ENCODE results near the gene PRDM5.

The PRDM5 gene

DNA sequence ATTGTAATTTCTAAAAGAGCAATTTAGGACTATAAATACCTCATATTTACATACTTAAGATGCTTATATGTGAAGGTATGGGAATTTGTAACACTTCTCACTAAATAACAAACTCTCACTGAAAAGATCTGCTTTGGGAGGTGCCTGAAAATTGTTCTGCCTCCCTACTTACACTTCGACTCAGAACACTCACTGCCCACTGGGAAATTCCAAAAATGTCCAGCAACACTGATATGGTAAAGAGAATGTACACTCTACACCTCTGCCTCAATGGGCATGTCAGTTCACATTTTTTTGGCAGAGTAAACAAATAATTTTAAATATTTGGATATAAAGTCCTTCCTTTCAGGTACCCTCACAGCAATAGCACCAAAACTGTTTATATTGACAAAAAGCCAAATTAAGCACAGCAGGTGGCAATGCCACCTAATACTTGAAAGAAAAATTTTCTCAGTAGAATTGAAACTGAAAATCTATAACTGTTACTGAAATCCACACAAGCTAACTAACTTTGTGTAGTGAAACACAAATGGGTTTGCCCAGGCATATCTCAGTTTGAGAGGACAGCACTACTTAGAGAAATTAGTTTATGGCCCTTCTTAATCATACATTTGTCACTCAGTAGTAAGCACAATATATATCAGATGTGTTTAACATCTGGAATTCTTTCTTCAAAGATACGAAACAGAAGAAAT lies 67.1 kb downstream of the PRDM5 start:
- H3K4me3 Mint-ChIP-seq: no peak overlapping the region
- H3K9me3 Mint-ChIP-seq: no peaks in the 10 kb centered on the region
- no peak overlapping the region for H3K27ac Mint-ChIP-seq
- H3K4me1 Mint-ChIP-seq (ENCODE audit: low read depth): peaks cover 20% of the 10 kb centered on the region
- H3K36me3 Mint-ChIP-seq (ENCODE audit: low read depth): no peaks in the 10 kb centered on the region
- peaks cover 11% of the 10 kb centered on the region for H3K27me3 Mint-ChIP-seq
- no peak for DNase-seq

DNA sequence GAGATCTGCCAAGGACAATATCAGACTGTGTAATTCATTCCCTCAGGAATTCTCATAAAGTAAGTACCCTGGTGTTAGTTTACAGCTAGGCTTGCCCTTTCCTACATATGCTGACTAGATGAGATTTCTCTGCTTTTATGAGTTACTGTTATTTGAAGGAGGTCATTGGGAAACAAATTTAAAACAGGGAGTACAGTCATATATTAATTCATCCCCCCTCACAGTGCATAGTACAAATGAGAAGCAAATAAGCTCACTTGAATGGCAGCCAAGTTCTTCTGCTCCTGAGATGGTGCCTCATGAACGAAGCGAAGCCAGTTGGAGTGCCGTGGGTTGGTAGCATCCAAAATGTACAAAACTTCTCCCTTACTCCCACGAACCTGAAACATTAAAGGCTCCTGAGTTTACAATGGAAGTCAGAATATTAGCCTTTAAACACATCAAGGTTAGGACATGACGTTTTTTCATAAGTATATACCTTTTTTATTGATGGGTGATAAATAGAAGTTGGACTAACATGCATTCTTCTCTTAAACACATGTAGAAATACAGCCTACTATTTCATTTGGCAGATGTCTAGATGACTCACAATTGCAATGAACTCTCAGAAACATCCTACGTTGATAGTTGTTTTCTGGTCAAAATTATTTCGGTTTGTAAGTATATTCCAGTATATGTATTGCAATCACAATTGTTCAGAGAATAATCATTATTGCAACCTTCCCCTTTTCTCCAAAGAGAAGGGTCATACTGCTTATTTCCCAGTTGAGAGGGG lies 69.2 kb downstream of the PRDM5 start:
- H3K4me1 Mint-ChIP-seq (ENCODE audit: low read depth): peaks cover 17% of the 10 kb centered on the region
- no peaks in the 10 kb centered on the region for H3K9me3 Mint-ChIP-seq
- no peak overlapping the region for H3K4me3 Mint-ChIP-seq
- no peak for DNase-seq
- no peaks in the 10 kb centered on the region for H3K36me3 Mint-ChIP-seq (ENCODE audit: low read depth)
- H3K27ac Mint-ChIP-seq: no peak overlapping the region
- H3K27me3 Mint-ChIP-seq: peaks cover 8% of the 10 kb centered on the region

DNA sequence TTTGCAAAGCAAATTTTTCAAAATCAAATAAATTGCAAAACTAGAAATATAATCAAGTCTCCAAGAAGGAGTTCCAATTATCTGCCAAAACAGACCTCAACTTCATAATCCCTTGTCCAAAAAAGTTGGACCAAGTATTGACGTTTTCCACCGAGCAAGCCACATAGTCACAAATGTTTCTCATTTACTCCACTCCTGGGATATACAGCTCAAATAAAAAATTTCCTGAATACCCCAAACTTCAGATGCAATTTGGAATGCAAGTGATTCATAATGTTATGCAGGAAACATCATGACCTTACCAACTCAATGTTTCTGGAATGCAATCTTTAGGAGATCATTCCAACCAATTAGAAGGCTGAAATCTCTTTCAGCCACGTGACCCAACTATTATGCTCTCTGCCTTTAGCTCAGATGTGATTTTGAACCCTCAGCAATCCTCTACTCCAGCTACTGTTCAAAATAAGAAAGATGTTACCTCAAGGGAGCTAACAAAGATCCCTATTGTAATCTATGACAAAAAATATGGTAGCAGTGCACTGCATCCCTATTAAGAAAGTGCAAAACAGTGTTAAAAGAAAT lies 72.4 kb downstream of the PRDM5 start:
- Mint-ChIP-seq H3K27ac (no peak overlapping the region), H3K9me3 (no peaks in the 10 kb centered on the region), H3K36me3 (ENCODE audit: low read depth) (no peaks in the 10 kb centered on the region), H3K4me3 (no peak overlapping the region), H3K4me1 (ENCODE audit: low read depth) (peaks cover 24% of the 10 kb centered on the region), H3K27me3 (peaks cover 2% of the 10 kb centered on the region)
- DNase-seq: no peak

DNA sequence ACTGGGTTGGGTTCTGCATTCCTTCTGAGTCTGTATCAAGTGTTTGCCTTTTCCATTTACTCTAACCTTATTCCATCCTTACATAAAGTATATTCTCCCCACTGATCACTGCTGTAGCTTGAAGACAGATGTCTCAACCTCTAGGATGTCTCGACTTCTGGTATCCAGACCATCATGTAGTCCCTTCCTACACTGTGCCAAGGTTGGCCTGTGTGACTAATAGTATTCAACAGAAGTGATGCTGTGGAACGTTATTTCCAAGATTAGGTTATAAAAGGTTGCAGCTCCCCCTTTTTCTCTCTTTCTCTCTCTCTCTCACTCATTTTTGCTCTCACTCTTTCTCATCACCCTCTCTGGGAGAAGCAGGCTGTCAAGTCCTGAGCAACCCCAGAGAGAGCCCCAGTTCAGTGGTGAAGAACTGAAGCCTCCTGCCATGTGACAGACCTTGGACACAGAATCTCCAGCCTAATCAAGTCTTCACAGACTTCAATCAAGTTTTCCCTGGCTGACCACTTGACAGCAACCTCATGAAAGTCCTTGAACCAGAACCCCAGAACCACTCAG lies 75.4 kb downstream of the PRDM5 start:
- Mint-ChIP-seq H3K9me3 (no peaks in the 10 kb centered on the region), H3K27me3 (no peaks in the 10 kb centered on the region), H3K4me1 (ENCODE audit: low read depth) (peaks cover 38% of the 10 kb centered on the region), H3K27ac (no peak overlapping the region), H3K4me3 (no peak overlapping the region), H3K36me3 (ENCODE audit: low read depth) (no peaks in the 10 kb centered on the region)
- no peak for DNase-seq

DNA sequence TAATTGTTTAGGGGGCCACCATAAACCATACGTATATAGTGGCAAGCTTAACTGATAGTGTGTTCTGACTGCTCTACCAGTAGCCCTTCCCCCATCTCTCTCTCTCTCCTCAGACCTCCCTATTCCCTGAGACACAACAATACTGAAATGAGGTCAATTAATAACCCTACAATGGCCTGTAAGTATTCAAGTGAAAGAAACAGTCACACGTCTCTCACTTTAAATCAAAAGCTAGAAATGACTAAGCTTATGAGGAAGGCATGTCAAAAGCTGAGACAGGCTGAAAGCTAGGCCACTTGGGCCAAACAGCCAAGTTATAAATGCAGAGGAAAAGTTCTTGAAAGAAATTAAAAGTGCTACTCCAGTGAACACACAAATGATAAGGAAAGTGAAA lies 78.0 kb downstream of the PRDM5 start:
- Mint-ChIP-seq H3K4me1 (ENCODE audit: low read depth) (peaks cover 43% of the 10 kb centered on the region), H3K27ac (peak overlapping the region; percentile 63), H3K4me3 (no peak overlapping the region), H3K9me3 (no peaks in the 10 kb centered on the region), H3K27me3 (no peaks in the 10 kb centered on the region), H3K36me3 (ENCODE audit: low read depth) (no peaks in the 10 kb centered on the region)
- DNase-seq: no peak

DNA sequence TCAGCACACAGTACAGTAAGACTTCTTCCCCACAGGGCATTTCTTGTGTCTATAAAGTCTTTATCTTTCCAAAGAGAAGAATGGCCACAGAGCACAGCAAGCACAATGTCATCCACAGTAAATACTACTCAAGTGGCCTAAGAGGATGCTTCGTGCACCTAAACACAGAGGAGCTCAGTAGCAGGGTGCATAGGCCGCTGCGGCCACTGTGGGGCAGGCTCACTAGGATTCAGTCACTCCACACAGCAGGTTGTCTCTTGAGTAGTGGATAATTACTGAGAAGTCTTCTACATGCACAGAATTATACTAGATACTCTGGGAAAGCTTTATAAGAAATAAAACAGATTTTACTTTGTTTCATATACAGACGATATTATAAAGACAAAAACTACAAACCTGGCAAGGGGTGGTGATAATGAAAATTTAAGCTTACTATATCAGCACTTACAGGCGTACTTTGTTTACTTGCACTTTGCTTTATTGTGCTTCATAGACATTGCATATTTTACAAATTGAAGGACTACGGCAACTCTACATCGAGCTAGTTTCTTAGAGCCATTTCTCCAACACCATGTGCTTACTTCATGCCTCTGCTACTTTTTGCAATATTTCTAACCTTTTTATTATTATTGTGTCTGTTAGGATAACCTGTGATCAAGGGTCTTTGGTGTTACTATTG lies 78.5 kb downstream of the PRDM5 start:
- Mint-ChIP-seq H3K27me3 (no peaks in the 10 kb centered on the region), H3K9me3 (no peaks in the 10 kb centered on the region), H3K4me3 (no peak overlapping the region), H3K27ac (peak overlapping the region; percentile 63), H3K4me1 (ENCODE audit: low read depth) (peaks cover 43% of the 10 kb centered on the region), H3K36me3 (ENCODE audit: low read depth) (no peaks in the 10 kb centered on the region)
- DNase-seq: no peak

DNA sequence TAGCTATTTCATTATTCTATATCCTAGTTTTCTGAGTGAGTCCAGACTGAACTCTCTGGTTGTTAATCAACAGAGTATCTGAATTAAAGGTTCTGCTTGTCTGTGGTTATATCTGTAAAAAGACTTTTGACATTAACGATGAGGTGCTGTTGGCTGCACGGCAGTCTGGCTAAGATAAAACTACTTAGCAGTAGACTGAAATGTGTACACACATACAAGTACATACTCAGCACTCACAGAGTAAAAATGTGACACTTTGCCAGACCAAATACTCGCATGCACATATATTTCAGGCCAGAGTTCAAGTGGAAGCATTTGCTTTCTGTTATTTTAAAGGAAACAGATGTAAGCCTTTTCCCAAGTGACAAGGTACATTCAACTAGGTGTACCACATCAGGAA lies 80.5 kb downstream of the PRDM5 start:
- Mint-ChIP-seq H3K4me3 (no peak overlapping the region), H3K27me3 (peaks cover 2% of the 10 kb centered on the region), H3K4me1 (ENCODE audit: low read depth) (peaks cover 38% of the 10 kb centered on the region), H3K9me3 (no peaks in the 10 kb centered on the region), H3K36me3 (ENCODE audit: low read depth) (no peaks in the 10 kb centered on the region), H3K27ac (no peak overlapping the region)
- no peak for DNase-seq

DNA sequence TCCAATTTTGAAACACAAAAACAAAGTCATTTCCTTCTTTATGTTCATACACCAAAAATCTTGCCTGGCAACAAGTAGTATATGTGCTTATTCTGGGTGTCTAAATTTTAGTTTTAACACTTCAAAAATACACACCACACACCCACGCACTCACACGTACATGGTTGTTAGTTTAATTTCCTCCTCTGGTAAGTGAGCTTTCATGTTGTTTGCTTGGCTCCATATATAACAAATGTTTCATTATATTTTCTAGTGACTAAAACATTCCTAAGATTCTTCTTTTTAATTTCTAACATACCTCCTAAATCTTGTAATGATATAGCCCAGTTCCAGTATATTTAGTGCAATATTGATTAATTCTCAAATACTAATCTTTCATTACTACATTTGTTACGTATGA lies 80.9 kb downstream of the PRDM5 start:
- no peak for DNase-seq
- Mint-ChIP-seq H3K36me3 (ENCODE audit: low read depth) (no peaks in the 10 kb centered on the region), H3K27ac (no peak overlapping the region), H3K9me3 (no peaks in the 10 kb centered on the region), H3K4me1 (ENCODE audit: low read depth) (peaks cover 35% of the 10 kb centered on the region), H3K27me3 (peaks cover 2% of the 10 kb centered on the region), H3K4me3 (no peak overlapping the region)

DNA sequence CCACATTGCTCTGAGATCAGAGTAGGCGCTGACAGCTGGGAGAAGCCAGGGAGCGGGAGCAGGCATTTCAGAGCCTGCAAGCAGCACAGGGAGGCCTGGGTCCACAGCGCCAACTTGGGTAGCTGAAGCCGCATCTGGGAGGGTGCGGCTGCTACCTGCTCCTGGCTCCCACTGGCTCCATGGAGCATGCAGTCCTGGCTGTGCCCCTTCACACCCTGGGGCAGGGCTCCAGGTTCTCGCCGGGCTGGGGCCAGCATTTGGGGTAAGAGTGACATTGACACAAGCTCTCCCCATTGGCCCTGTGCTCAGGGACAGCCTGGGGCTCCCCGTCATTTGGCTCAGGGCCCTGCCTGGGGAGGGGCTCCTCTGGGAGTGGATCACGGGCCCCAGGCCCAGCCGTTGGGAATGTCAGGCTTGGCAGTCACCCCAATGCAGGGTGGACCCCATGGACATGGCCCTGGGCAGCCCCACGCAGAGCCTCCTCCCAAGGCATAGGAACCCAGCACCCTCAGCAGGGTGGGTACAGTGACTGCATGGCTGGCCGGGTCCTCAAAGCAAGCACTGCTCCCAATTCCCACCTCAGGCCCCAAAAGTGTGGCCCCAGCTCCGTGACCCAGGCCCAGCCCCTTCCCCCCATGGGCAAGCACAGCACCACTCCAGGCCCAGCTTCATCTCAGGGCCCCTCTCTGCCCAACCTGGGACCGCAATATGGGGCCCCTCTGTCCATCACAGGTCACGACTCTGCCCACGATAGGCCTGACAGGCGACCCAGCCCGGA lies 82.4 kb downstream of the PRDM5 start:
- peaks cover 2% of the 10 kb centered on the region for H3K27me3 Mint-ChIP-seq
- H3K4me1 Mint-ChIP-seq (ENCODE audit: low read depth): peaks cover 27% of the 10 kb centered on the region
- H3K4me3 Mint-ChIP-seq: no peak overlapping the region
- no peaks in the 10 kb centered on the region for H3K36me3 Mint-ChIP-seq (ENCODE audit: low read depth)
- no peaks in the 10 kb centered on the region for H3K9me3 Mint-ChIP-seq
- H3K27ac Mint-ChIP-seq: no peak overlapping the region
- no peak for DNase-seq

DNA sequence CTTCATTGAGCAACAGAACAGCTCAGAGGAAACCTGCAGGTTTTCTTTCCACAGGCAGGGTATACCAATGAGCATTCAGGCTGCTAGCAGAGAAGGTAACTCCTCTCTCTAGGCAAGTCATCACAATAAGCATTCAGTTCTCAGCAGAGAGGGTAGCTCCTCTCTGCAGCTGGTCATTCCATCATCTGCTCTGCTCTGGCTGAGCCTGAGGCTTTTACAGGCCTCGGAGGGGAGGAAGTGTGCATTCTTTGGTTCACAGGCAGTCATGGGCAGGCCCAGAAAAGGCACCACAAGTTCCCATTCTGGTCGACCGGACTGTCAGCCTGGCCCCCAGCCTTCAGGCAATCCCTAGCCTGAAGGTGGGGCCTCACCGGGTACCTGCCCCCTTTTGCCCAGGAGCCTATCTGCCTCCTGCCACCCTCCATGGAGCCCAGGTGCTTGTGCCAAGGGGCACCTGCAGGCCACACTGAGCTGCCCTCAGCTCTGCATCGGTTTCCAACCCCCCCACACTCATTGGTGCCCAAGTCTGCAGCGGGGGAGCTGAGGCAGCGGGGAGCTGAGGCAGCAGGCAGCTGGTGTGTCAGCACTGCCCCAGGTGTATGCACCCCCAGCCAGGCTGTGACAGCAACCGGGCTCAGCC lies 83.1 kb downstream of the PRDM5 start:
- peaks cover 2% of the 10 kb centered on the region for H3K27me3 Mint-ChIP-seq
- H3K9me3 Mint-ChIP-seq: peaks cover 6% of the 10 kb centered on the region
- H3K4me1 Mint-ChIP-seq (ENCODE audit: low read depth): peaks cover 20% of the 10 kb centered on the region
- no peak overlapping the region for H3K4me3 Mint-ChIP-seq
- DNase-seq: no peak
- no peak overlapping the region for H3K27ac Mint-ChIP-seq
- no peaks in the 10 kb centered on the region for H3K36me3 Mint-ChIP-seq (ENCODE audit: low read depth)

DNA sequence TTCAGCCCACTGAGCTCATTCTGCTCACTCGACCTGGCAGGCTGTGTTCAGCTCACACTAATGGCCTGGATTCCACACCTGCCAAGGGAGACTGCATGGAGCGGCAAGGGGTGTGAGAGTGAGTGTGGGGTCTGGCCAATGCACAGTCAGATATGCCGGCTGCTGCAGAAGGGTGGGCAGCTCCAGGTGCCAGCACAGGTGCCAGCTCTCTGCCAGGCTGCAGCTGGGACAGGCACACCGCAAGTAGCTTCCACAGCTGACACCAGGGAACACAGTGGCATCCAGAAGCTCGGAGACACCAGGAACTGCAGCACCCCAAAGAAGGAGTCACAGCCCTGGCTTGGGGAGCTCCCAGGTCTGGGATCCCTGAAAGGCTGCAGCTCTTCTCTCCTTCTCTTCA lies 83.7 kb downstream of the PRDM5 start:
- H3K4me1 Mint-ChIP-seq (ENCODE audit: low read depth): peaks cover 13% of the 10 kb centered on the region
- peaks cover 2% of the 10 kb centered on the region for H3K27me3 Mint-ChIP-seq
- peaks cover 10% of the 10 kb centered on the region for H3K9me3 Mint-ChIP-seq
- no peaks in the 10 kb centered on the region for H3K36me3 Mint-ChIP-seq (ENCODE audit: low read depth)
- DNase-seq: no peak
- H3K27ac Mint-ChIP-seq: no peak overlapping the region
- H3K4me3 Mint-ChIP-seq: no peak overlapping the region

DNA sequence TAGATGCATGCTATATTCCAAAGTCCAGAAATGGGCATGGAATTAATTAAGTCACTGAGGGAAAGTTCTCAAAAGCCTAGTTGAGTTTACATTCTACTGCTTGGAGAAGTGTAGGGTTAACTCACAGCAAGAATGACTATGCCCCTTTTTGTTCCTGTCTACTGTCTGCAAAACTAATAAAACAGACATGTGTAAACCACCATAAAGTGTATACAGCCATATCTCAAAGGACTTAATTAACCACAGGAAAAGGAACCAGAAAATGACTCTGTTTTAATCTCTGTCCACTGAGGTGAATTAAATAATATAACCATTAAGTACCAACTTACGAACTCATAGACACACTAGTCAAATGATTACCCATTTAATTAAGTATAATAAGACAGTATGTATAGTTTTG lies 84.9 kb downstream of the PRDM5 start:
- peaks cover 13% of the 10 kb centered on the region for H3K9me3 Mint-ChIP-seq
- H3K27me3 Mint-ChIP-seq: peaks cover 2% of the 10 kb centered on the region
- H3K27ac Mint-ChIP-seq: no peak overlapping the region
- H3K36me3 Mint-ChIP-seq (ENCODE audit: low read depth): no peaks in the 10 kb centered on the region
- no peak for DNase-seq
- no peak overlapping the region for H3K4me3 Mint-ChIP-seq
- peaks cover 12% of the 10 kb centered on the region for H3K4me1 Mint-ChIP-seq (ENCODE audit: low read depth)

DNA sequence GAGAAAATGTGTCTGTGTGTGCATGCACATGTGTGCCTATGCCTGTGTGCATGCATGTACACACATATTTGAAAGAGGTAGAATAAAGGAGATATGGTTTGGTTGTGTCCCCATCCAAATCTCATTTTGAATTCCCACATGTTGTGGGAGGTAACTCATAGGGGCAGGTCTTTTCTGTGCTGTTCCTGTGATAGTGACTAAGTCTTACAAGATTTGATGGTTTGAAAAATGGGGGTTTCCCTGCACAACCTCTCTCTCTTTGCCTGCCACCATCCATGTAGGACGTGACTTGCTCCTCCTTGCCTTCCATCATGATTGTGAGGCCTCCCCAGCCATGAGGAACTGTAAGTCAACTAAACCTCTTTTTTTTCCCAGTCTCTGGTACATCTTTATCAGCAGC lies 87.2 kb downstream of the PRDM5 start:
- no peak for DNase-seq
- H3K36me3 Mint-ChIP-seq (ENCODE audit: low read depth): no peaks in the 10 kb centered on the region
- H3K4me3 Mint-ChIP-seq: no peak overlapping the region
- H3K27ac Mint-ChIP-seq: no peak overlapping the region
- peaks cover 2% of the 10 kb centered on the region for H3K27me3 Mint-ChIP-seq
- peaks cover 13% of the 10 kb centered on the region for H3K9me3 Mint-ChIP-seq
- peaks cover 4% of the 10 kb centered on the region for H3K4me1 Mint-ChIP-seq (ENCODE audit: low read depth)

All from activated T-cell treated with anti-CD3 and anti-CD28 coated beads, Interleukin-2, amount 50 U/mL, for 24 hours (primary cell).